SK-N-SH (cell line): Measurements from ENCODE around the gene PIEZO2. TPM values are rescaled to one million over a fixed set of nuclear protein-coding genes. Genes with fewer than 3 reads are reported as not detected.

ENCODE experiments used
- CTCF ChIA-PET: fragments of 300-600, 350-600 bp; formaldehyde crosslinking; extraction: SDS; loops from one replicate; lab custom pipeline; 2021; lab: Yijun Ruan, JAX
- POLR2A ChIA-PET: fragments of 350-600 bp; sonication (Branson Sonifier 250); formaldehyde crosslinking; extraction: SDS; loops from one replicate; lab custom pipeline; 2020; ENCODE audit warnings: antibody characterized with exemption, inconsistent platforms; lab: Yijun Ruan, JAX
- DNase-seq: peaks from one replicate; pipeline ENCODE4 v3.0.0; 2012
- H2AFZ ChIP-seq: fragments of 200-600 bp; sonication (generic); 2 replicates; pipeline ENCODE4 v1.8.1; 2016; ENCODE audit warnings: antibody characterized with exemption, mild to moderate bottlenecking, low read depth
- H3F3A ChIP-seq: fragments of 200-600 bp; sonication (generic); replicated peaks from 2 replicates; pipeline ENCODE3; 2016; ENCODE audit warnings: antibody characterized with exemption, mild to moderate bottlenecking; ENCODE audit not compliant: insufficient read depth
- H3K27ac ChIP-seq, 2 experiments: fragments of 200-500 bp in 1 of 2; fragments of 200-600 bp in 1 of 2; sonication (Bioruptor generic) in 1 of 2; sonication (generic), shearing (Covaris generic) in 1 of 2; 2 replicates each; pipeline versions ENCODE4 v1.5.1 to v1.6.1; 2014 to 2016; ENCODE audit warnings: low read depth in 2 of 2, inconsistent platforms in 1 of 2, low read length in 1 of 2, mild to moderate bottlenecking in 1 of 2, mixed read lengths in 1 of 2
- H3K27me3 ChIP-seq: fragments of 200-600 bp; sonication (generic), shearing (Covaris generic); 2 replicates; pipeline ENCODE4 v1.6.1; 2016; ENCODE audit warnings: mixed run types; ENCODE audit not compliant: insufficient read depth
- H3K36me3 ChIP-seq, 2 experiments: fragments of 200-500 bp in 1 of 2; fragments of 200-600 bp in 1 of 2; sonication (Bioruptor generic) in 1 of 2; sonication (generic) in 1 of 2; replicated peaks in 1 of 2; 2 replicates each; pipeline versions ENCODE3 to v1.5.1; 2014 to 2016; ENCODE audit warnings: low read length in 1 of 2, mild to moderate bottlenecking in 1 of 2; ENCODE audit not compliant: insufficient read depth in 2 of 2, control insufficient read depth in 1 of 2
- H3K4me1 ChIP-seq, 2 experiments: fragments of 200-500 bp in 1 of 2; fragments of 200-600 bp in 1 of 2; sonication (Bioruptor generic) in 1 of 2; sonication (generic), shearing (Covaris generic) in 1 of 2; 2 replicates each; pipeline versions ENCODE4 v1.5.1 to v1.6.1; 2014 to 2016; ENCODE audit warnings: low read depth in 1 of 2, low read length in 1 of 2, mixed run types in 1 of 2; ENCODE audit not compliant: insufficient read depth in 2 of 2, control insufficient read depth in 1 of 2
- H3K4me2 ChIP-seq: fragments of 200-600 bp; sonication (generic), shearing (Covaris generic); 2 replicates; pipeline ENCODE4 v1.6.1; 2017; ENCODE audit warnings: mixed run types
- H3K4me3 ChIP-seq, 2 experiments: fragments of 200-500 bp in 1 of 2; fragments of 200-600 bp in 1 of 2; sonication (Bioruptor generic) in 1 of 2; sonication (generic), shearing (Covaris generic) in 1 of 2; 2 replicates each; pipeline versions ENCODE4 v1.5.1 to v1.8.1; 2014 to 2016; ENCODE audit warnings: low read depth in 2 of 2, inconsistent platforms in 1 of 2, low read length in 1 of 2, mild to moderate bottlenecking in 1 of 2, mixed read lengths in 1 of 2, moderate library complexity in 1 of 2
- H3K79me2 ChIP-seq: fragments of 200-600 bp; sonication (generic); 2 replicates; pipeline ENCODE4 v1.8.1; 2017; ENCODE audit warnings: mild to moderate bottlenecking; ENCODE audit not compliant: insufficient read depth
- H3K9ac ChIP-seq: fragments of 200-600 bp; sonication (generic); 2 replicates; pipeline ENCODE4 v1.6.1; 2017; ENCODE audit warnings: mixed run types
- H3K9me2 ChIP-seq: fragments of 200-600 bp; sonication (generic); 2 replicates; pipeline ENCODE4 v1.6.1; 2017; ENCODE audit warnings: mixed run types
- H3K9me3 ChIP-seq: fragments of 200-600 bp; sonication (generic); 2 replicates; pipeline ENCODE4 v1.6.1; 2017; ENCODE audit warnings: mixed run types, mild to moderate bottlenecking, moderate library complexity
- H4K20me1 ChIP-seq: fragments of 200-600 bp; sonication (generic); 2 replicates; pipeline ENCODE4 v1.6.1; 2017; ENCODE audit warnings: mild to moderate bottlenecking, mixed run types; ENCODE audit not compliant: insufficient read depth
- CTCF ChIP-seq: fragments of 200-600 bp; sonication (generic); IDR thresholded peaks from 2 replicates; pipeline ENCODE4 v1.6.1; 2017; ENCODE audit warnings: antibody characterized with exemption, mild to moderate bottlenecking, moderate library complexity
- ELF1 ChIP-seq: IDR thresholded peaks from 2 replicates; pipeline ENCODE4 v1.4.0; 2012
- EP300 ChIP-seq, 2 experiments: IDR thresholded peaks; 2 replicates each; pipeline versions ENCODE4 v1.4.0 to v1.6.1; 2012; ENCODE audit warnings: borderline replicate concordance in 1 of 2, low read depth in 1 of 2, low read length in 1 of 2
- EZH2phosphoT487 ChIP-seq: fragments of 200-600 bp; sonication (generic); IDR thresholded peaks from 2 replicates; pipeline ENCODE4 v1.6.1; 2017; ENCODE audit warnings: low read depth, mixed run types, mild to moderate bottlenecking, antibody characterized with exemption, moderate library complexity, borderline replicate concordance
- FOXJ3 ChIP-seq: sonication (generic); formaldehyde crosslinking; IDR thresholded peaks from 2 replicates; pipeline ENCODE4 v1.5.1; 2020; ENCODE audit warnings: mild to moderate bottlenecking, missing genetic modification reagents
- GABPA ChIP-seq: IDR thresholded peaks from 2 replicates; pipeline ENCODE4 v1.4.0; 2012; ENCODE audit warnings: low read depth, mild to moderate bottlenecking
- GATA2 ChIP-seq: sonication (generic); formaldehyde crosslinking; IDR thresholded peaks from 2 replicates; pipeline ENCODE4 v1.5.0; 2020; ENCODE audit warnings: mild to moderate bottlenecking, missing genetic modification reagents
- JUND ChIP-seq: IDR thresholded peaks from 2 replicates; pipeline ENCODE4 v1.4.0; 2012
- NFIC ChIP-seq: IDR thresholded peaks from 2 replicates; pipeline ENCODE4 v1.4.0; 2012; ENCODE audit warnings: borderline replicate concordance
- NRF1 ChIP-seq: IDR thresholded peaks from 2 replicates; pipeline ENCODE4 v1.6.1; 2012; ENCODE audit warnings: low read depth, mild to moderate bottlenecking, low read length
- SMC3 ChIP-seq: IDR thresholded peaks from 2 replicates; pipeline ENCODE4 v1.6.1; 2012; ENCODE audit warnings: low read depth, low read length, improper control_type of control experiment
- TCF12 ChIP-seq: IDR thresholded peaks from 2 replicates; pipeline ENCODE4 v1.4.0; 2012
- USF2 ChIP-seq: fragments of 150-350 bp; IDR thresholded peaks from 2 replicates; pipeline ENCODE4 v1.6.1; 2017; ENCODE audit warnings: antibody characterized with exemption, low read length, low read depth, borderline replicate concordance
- WGBS: methylation state at CpG from one replicate; pipeline ENCODE4 v1.1.6; 2017; ENCODE audit warnings: low lambda C conversion rate; 5-methylcytosine and 5-hydroxymethylcytosine counted together
- polyA plus RNA-seq, 3 experiments: library from polyadenylated mRNA; depleted of rRNA; stranded (reverse); fragments of >200 nt; gene quantifications; 2 replicates each; pipeline ENCODE4 v1.2.3, GENCODE V29; 2012
- TF ChIP-seq, protein P1 (sequence below): IDR thresholded peaks from 2 replicates; pipeline ENCODE4 v1.4.0; 2012; ENCODE audit warnings: low read depth, borderline replicate concordance
- TF ChIP-seq, protein P2 (sequence below): IDR thresholded peaks from 2 replicates; pipeline ENCODE4 v1.4.0; 2012; ENCODE audit warnings: low read depth
- TF ChIP-seq, protein P3 (sequence below): IDR thresholded peaks from 2 replicates; pipeline ENCODE4 v1.6.1; 2012; ENCODE audit warnings: mild to moderate bottlenecking, low read depth, low read length, moderate library complexity

The PIEZO2 gene
- polyA plus RNA-seq, 1 of the 3 experiments (the other 2 are of a cell fraction): not detected

DNA sequence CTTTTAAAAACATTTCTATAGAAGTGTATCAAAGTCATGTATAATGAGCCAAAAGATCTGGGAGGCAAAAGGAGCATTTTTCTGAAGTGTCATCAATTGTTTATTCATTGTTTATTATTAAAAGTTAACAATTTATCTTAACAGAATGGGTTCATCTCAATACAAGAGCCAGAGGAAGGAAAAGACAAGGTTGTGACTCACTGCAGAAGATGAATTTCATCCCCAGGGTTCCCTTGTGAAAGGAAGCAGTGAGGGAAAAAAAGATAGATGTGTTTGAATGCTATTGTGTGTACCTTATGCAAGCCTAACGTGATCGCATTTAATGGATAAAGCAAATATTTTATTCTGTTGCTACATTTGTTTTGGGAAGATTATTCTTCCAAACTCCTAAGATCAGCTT lies 286.3 kb downstream of the PIEZO2 start:
- H3K4me3 ChIP-seq: no peak overlapping the region
- H3K79me2 ChIP-seq: no peaks in the 10 kb centered on the region
- no peaks in the 10 kb centered on the region for H3K4me1 ChIP-seq
- H3K27me3 ChIP-seq: peaks cover 10% of the 10 kb centered on the region; the same call in 1 of the 2 replicates
- H3K36me3 ChIP-seq: no peaks in the 10 kb centered on the region
- WGBS: 0% methylated on average over 2 of the region's 2 CpGs
- no peak for TF ChIP-seq FOXJ3 (CRISPR knock-in tag)
- TF ChIP-seq GATA2: no peak
- no peaks in the 10 kb centered on the region for H3K9me2 ChIP-seq
- H3F3A ChIP-seq: no peaks in the 10 kb centered on the region
- no peak overlapping the region for H3K4me2 ChIP-seq
- H3K27ac ChIP-seq: no peak overlapping the region
- no peaks in the 10 kb centered on the region for H4K20me1 ChIP-seq
- ChIA-PET CTCF (interaction anchor here (1.2 to 1.9 kb wide), 2 partner anchors 11 to 13 kb away, joined by 3 to 7 read pairs; no protein-coding TSS in a partner anchor), POLR2A (no interaction called here)
- H3K9me3 ChIP-seq: no peaks in the 10 kb centered on the region
- H3K9ac ChIP-seq: no peak overlapping the region
- no peak overlapping the region for H2AFZ ChIP-seq
- no peak for DNase-seq

DNA sequence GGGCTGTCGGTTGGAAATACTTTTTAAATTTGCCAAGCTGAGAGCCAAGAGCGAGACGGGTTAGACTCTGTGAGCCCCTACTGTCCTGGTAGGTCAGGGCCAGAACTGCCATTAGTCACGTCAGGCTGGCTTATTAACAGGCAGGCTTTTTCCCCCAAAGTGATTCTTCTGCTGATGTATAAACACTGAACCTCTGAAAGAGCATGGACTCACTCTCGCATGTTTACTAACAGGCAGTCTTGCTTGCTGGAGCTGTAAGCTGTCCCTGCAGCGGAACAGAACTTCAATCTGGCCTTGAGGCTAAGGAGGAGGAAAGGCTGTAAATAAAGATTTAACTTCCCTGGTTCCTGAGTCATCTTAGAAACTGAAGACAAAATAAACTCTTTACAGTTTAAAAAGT lies 288.4 kb downstream of the PIEZO2 start:
- H3K4me2 ChIP-seq: no peak overlapping the region
- H3K9ac ChIP-seq: no peak overlapping the region
- no peaks in the 10 kb centered on the region for H3F3A ChIP-seq
- POLR2A ChIA-PET: no interaction called here
- H4K20me1 ChIP-seq: no peaks in the 10 kb centered on the region
- 6% methylated on average over 6 of the region's 6 CpGs for WGBS
- TF ChIP-seq ELF1 (no peak), CTCF (no peak), TCF12 (no peak), EZH2phosphoT487 (no peak), NRF1 (no peak), FOXJ3 (CRISPR knock-in tag) (no peak), EP300 (IDR thresholded peaks at IDR 0.05; ENCODE audit: borderline replicate concordance in 1 of 2, low read depth in 1 of 2, low read length in 1 of 2) (no peak), GABPA (no peak), USF2 (no peak), NFIC (no peak), JUND (no peak), SMC3 (no peak)
- TF ChIP-seq, protein P1, sequence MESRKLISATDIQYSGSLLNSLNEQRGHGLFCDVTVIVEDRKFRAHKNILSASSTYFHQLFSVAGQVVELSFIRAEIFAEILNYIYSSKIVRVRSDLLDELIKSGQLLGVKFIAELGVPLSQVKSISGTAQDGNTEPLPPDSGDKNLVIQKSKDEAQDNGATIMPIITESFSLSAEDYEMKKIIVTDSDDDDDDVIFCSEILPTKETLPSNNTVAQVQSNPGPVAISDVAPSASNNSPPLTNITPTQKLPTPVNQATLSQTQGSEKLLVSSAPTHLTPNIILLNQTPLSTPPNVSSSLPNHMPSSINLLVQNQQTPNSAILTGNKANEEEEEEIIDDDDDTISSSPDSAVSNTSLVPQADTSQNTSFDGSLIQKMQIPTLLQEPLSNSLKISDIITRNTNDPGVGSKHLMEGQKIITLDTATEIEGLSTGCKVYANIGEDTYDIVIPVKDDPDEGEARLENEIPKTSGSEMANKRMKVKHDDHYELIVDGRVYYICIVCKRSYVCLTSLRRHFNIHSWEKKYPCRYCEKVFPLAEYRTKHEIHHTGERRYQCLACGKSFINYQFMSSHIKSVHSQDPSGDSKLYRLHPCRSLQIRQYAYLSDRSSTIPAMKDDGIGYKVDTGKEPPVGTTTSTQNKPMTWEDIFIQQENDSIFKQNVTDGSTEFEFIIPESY: no peak
- TF ChIP-seq, protein P2, sequence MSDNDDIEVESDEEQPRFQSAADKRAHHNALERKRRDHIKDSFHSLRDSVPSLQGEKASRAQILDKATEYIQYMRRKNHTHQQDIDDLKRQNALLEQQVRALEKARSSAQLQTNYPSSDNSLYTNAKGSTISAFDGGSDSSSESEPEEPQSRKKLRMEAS: no peak
- TF ChIP-seq, protein P3, sequence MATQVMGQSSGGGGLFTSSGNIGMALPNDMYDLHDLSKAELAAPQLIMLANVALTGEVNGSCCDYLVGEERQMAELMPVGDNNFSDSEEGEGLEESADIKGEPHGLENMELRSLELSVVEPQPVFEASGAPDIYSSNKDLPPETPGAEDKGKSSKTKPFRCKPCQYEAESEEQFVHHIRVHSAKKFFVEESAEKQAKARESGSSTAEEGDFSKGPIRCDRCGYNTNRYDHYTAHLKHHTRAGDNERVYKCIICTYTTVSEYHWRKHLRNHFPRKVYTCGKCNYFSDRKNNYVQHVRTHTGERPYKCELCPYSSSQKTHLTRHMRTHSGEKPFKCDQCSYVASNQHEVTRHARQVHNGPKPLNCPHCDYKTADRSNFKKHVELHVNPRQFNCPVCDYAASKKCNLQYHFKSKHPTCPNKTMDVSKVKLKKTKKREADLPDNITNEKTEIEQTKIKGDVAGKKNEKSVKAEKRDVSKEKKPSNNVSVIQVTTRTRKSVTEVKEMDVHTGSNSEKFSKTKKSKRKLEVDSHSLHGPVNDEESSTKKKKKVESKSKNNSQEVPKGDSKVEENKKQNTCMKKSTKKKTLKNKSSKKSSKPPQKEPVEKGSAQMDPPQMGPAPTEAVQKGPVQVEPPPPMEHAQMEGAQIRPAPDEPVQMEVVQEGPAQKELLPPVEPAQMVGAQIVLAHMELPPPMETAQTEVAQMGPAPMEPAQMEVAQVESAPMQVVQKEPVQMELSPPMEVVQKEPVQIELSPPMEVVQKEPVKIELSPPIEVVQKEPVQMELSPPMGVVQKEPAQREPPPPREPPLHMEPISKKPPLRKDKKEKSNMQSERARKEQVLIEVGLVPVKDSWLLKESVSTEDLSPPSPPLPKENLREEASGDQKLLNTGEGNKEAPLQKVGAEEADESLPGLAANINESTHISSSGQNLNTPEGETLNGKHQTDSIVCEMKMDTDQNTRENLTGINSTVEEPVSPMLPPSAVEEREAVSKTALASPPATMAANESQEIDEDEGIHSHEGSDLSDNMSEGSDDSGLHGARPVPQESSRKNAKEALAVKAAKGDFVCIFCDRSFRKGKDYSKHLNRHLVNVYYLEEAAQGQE: no peak
- H3K36me3 ChIP-seq: no peaks in the 10 kb centered on the region
- no peak for DNase-seq
- no peaks in the 10 kb centered on the region for H3K9me2 ChIP-seq
- no peaks in the 10 kb centered on the region for H3K4me1 ChIP-seq
- no peaks in the 10 kb centered on the region for H3K79me2 ChIP-seq
- CTCF ChIA-PET: no interaction called here
- H3K4me3 ChIP-seq: no peak overlapping the region
- no peaks in the 10 kb centered on the region for H3K9me3 ChIP-seq
- peaks cover 15% of the 10 kb centered on the region; the same call in 1 of the 2 replicates for H3K27me3 ChIP-seq
- no peak overlapping the region for H2AFZ ChIP-seq
- no peak overlapping the region for H3K27ac ChIP-seq
